HG03439 (cell line): ENCODE data around the gene STARD9.
"Not testable (repeated sequence)": the region's sequence is repeated elsewhere in the genome, so short reads cannot be mapped to it uniquely, and the experiment has no call there.

Experiments
- ATAC-seq: cut with Tn5 transposase; IDR thresholded peaks from one replicate; pipeline ENCODE4 v1.9.1; 2021; ENCODE audit warnings: mild to moderate bottlenecking, moderate library complexity; ENCODE audit not compliant: unreplicated experiment

The STARD9 gene

GRCh38 chr15:42584031-42584765 is 8.8 kb downstream of the STARD9 start:
- ATAC-seq = no peak

GRCh38 chr15:42590619-42591237 is 15.3 kb downstream of the STARD9 start:
- ATAC-seq = no peak

GRCh38 chr15:42591238-42591934 is 16.0 kb downstream of the STARD9 start:
- no peak for ATAC-seq

- no peak for ATAC-seq
Observed at GRCh38 chr15:42592716-42593115, 17.3 kb downstream of the STARD9 start.

GRCh38 chr15:42593143-42593542 is 17.7 kb downstream of the STARD9 start:
- no peak for ATAC-seq

GRCh38 chr15:42594095-42594494 is 18.7 kb downstream of the STARD9 start:
- ATAC-seq = no peak

GRCh38 chr15:42595626-42596240 is 20.3 kb downstream of the STARD9 start:
- no peak for ATAC-seq

- not testable (repeated sequence) for ATAC-seq
Observed at GRCh38 chr15:42601316-42601715, 25.9 kb downstream of the STARD9 start.

GRCh38 chr15:42602501-42602900 is 27.1 kb downstream of the STARD9 start:
- ATAC-seq = no peak

- no peak for ATAC-seq
Observed at GRCh38 chr15:42603978-42604377, 28.6 kb downstream of the STARD9 start.

GRCh38 chr15:42604894-42605744 is 29.7 kb downstream of the STARD9 start:
- no peak for ATAC-seq

- no peak for ATAC-seq
Observed at GRCh38 chr15:42605796-42606195, 30.4 kb downstream of the STARD9 start.

- ATAC-seq = no peak
Observed at GRCh38 chr15:42608110-42608531, 32.7 kb downstream of the STARD9 start.

- ATAC-seq = no peak
Observed at GRCh38 chr15:42608752-42609488, 33.5 kb downstream of the STARD9 start.

- ATAC-seq = no peak
Observed at GRCh38 chr15:42611532-42611931, 36.1 kb downstream of the STARD9 start.

GRCh38 chr15:42612367-42612912 is 37.0 kb downstream of the STARD9 start:
- ATAC-seq = no peak

- ATAC-seq = no peak
Observed at GRCh38 chr15:42616107-42616506, 40.7 kb downstream of the STARD9 start.

- no peak for ATAC-seq
Observed at GRCh38 chr15:42619656-42620371, 44.4 kb downstream of the STARD9 start.

- no peak for ATAC-seq
Observed at GRCh38 chr15:42621386-42621785, 46.0 kb downstream of the STARD9 start.
